ENCODE data around the gene PPP1R3E. TPM values are rescaled to one million over a fixed set of nuclear protein-coding genes. Genes with fewer than 3 reads are reported as not detected.

The PPP1R3E gene
- polyA plus RNA-seq, 1 of the 3 experiments (the other 2 are of a cell fraction) = 6.6 TPM

- WGBS (ENCODE audit: low lambda C conversion rate) = 95% methylated on average over 16 of the region's 17 CpGs
These were observed 6.2 kb upstream of the PPP1R3E start for GRCh38 chr14:23308721-23309445.

More at GRCh38 chr14:23308721-23309445, 6.2 kb upstream of the PPP1R3E start:
- peaks cover 67% of the 10 kb centered on the region for H3K79me2 ChIP-seq (ENCODE audit: insufficient read depth)
- H3K4me1 ChIP-seq (ENCODE audit: control insufficient read depth in 1 of 2, insufficient read depth in 2 of 2, low read depth in 1 of 2, low read length in 1 of 2) = peaks cover 13 to 29% of the 10 kb centered on the region in 2 experiments
- ChIA-PET POLR2A (interaction anchor here (3.9 kb wide), 1 partner anchor 13 kb away, joined by 34 read pairs; the partner anchor contains the start of gene PABPN1), CTCF (interaction anchor here (0.9 to 1.1 kb wide), 2 partner anchors 12 to 214 kb away, joined by 3 read pairs; no protein-coding TSS in a partner anchor)
- no peak overlapping the region for H3K4me3 ChIP-seq (ENCODE audit: low read depth in 2 of 2, low read length in 1 of 2)
- no peak overlapping the region for H3K27ac ChIP-seq (ENCODE audit: low read depth in 2 of 2, low read length in 1 of 2)
- DNase-seq = no peak
- no peaks in the 10 kb centered on the region for H3K9me3 ChIP-seq
- no peak overlapping the region; the same call in 1 of the 2 replicates for H3K9ac ChIP-seq
- H3F3A ChIP-seq (replicated peaks; ENCODE audit: insufficient read depth) = peaks cover 18% of the 10 kb centered on the region
- peak overlapping the region; percentile 96 for H3K4me2 ChIP-seq
- TF ChIP-seq FOXM1 (IDR thresholded peaks at IDR 0.05; ENCODE audit: low read depth) = no peak
- TF ChIP-seq PBX3 (IDR thresholded peaks at IDR 0.05) = no peak
- no peak for TF ChIP-seq RXRA (IDR thresholded peaks at IDR 0.05; ENCODE audit: borderline replicate concordance, low read depth)
- no peak for TF ChIP-seq NFIC (IDR thresholded peaks at IDR 0.05; ENCODE audit: borderline replicate concordance)
- no peak for TF ChIP-seq MEF2A (IDR thresholded peaks at IDR 0.05; ENCODE audit: borderline replicate concordance, low read depth)
- TF ChIP-seq, protein P1, sequence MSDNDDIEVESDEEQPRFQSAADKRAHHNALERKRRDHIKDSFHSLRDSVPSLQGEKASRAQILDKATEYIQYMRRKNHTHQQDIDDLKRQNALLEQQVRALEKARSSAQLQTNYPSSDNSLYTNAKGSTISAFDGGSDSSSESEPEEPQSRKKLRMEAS (IDR thresholded peaks at IDR 0.05; ENCODE audit: low read depth) = no peak
- no peak for TF ChIP-seq SIN3A (IDR thresholded peaks at IDR 0.05; ENCODE audit: borderline replicate concordance, low read depth, low read length)
- no peak for TF ChIP-seq RAD21 (IDR thresholded peaks at IDR 0.05; ENCODE audit: low read length)
- TF ChIP-seq EP300 (IDR thresholded peaks at IDR 0.05; ENCODE audit: borderline replicate concordance in 1 of 2, low read depth in 1 of 2, low read length in 1 of 2) = no peak
- TF ChIP-seq RCOR1 (IDR thresholded peaks at IDR 0.05; ENCODE audit: low read length) = no peak
- TF ChIP-seq, protein P2, sequence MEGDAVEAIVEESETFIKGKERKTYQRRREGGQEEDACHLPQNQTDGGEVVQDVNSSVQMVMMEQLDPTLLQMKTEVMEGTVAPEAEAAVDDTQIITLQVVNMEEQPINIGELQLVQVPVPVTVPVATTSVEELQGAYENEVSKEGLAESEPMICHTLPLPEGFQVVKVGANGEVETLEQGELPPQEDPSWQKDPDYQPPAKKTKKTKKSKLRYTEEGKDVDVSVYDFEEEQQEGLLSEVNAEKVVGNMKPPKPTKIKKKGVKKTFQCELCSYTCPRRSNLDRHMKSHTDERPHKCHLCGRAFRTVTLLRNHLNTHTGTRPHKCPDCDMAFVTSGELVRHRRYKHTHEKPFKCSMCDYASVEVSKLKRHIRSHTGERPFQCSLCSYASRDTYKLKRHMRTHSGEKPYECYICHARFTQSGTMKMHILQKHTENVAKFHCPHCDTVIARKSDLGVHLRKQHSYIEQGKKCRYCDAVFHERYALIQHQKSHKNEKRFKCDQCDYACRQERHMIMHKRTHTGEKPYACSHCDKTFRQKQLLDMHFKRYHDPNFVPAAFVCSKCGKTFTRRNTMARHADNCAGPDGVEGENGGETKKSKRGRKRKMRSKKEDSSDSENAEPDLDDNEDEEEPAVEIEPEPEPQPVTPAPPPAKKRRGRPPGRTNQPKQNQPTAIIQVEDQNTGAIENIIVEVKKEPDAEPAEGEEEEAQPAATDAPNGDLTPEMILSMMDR (IDR thresholded peaks at IDR 0.05) = no peak
- TF ChIP-seq SMC3 (IDR thresholded peaks at IDR 0.05; ENCODE audit: low read depth, low read length) = no peak
- H2AFZ ChIP-seq (ENCODE audit: low read depth) = no peak overlapping the region
- no peaks in the 10 kb centered on the region for H3K27me3 ChIP-seq (ENCODE audit: insufficient read depth)
- peaks cover 17% of the 10 kb centered on the region for H4K20me1 ChIP-seq (ENCODE audit: insufficient read depth)
- H3K9me2 ChIP-seq = no peaks in the 10 kb centered on the region
- H3K36me3 ChIP-seq (replicated peaks in 1 of 2; ENCODE audit: control insufficient read depth in 1 of 2, insufficient read depth in 2 of 2, low read length in 1 of 2) = peaks cover 38 to 39% of the 10 kb centered on the region in 2 experiments

All from SK-N-SH (cell line).